Skeletal muscle tissue (tissue), 4 donors: ENCODE measurements around the gene HCAR2. TPM values are rescaled to one million over a fixed set of nuclear protein-coding genes. Genes with fewer than 3 reads are reported as not detected.
"Not testable (repeated sequence)": the region's sequence is repeated elsewhere in the genome, so short reads cannot be mapped to it uniquely, and the experiment has no call there.

ENCODE experiments used
- H3K27ac ChIP-seq: one replicate; pipeline ENCODE4 v1.7.0; 2013; ENCODE audit warnings: mild to moderate bottlenecking, low read depth, low read length, inconsistent platforms
- H3K27me3 ChIP-seq, 3 donors: one replicate each; pipeline ENCODE4 v1.7.0; 2013; ENCODE audit warnings: low read length in 3 of 3; ENCODE audit not compliant: control insufficient read depth in 3 of 3, insufficient read depth in 3 of 3
- H3K36me3 ChIP-seq, 3 donors: one replicate each; pipeline ENCODE4 v1.7.0; 2013; ENCODE audit warnings: low read length in 3 of 3; ENCODE audit not compliant: control insufficient read depth in 3 of 3, insufficient read depth in 3 of 3
- H3K4me1 ChIP-seq, 3 donors: one replicate each; pipeline ENCODE4 v1.7.0; 2013; ENCODE audit warnings: low read length in 3 of 3, mild to moderate bottlenecking in 3 of 3; ENCODE audit not compliant: control insufficient read depth in 3 of 3, insufficient read depth in 3 of 3
- H3K4me3 ChIP-seq, 3 donors: one replicate each; pipeline ENCODE4 v1.7.0; 2013; ENCODE audit warnings: low read length in 3 of 3
- H3K9ac ChIP-seq, 3 donors: one replicate each; pipeline ENCODE4 v1.7.0; 2013; ENCODE audit warnings: low read length in 3 of 3, mild to moderate bottlenecking in 3 of 3, moderate library complexity in 2 of 3, low read depth in 1 of 3
- H3K9me3 ChIP-seq, 3 donors: one replicate each; pipeline ENCODE4 v1.7.0; 2013; ENCODE audit warnings: low read length in 3 of 3; ENCODE audit not compliant: control insufficient read depth in 3 of 3
- total RNA-seq: library from RNA; depleted of rRNA; stranded (reverse); fragments of >200 nt; gene quantifications from one replicate; pipeline ENCODE4 v1.2.3, GENCODE V29; 2014
- donor health status: Osteomylitis.

HCAR2 gene
- total RNA-seq, 1 donor from 2014 or later = 1.6 TPM

DNA sequence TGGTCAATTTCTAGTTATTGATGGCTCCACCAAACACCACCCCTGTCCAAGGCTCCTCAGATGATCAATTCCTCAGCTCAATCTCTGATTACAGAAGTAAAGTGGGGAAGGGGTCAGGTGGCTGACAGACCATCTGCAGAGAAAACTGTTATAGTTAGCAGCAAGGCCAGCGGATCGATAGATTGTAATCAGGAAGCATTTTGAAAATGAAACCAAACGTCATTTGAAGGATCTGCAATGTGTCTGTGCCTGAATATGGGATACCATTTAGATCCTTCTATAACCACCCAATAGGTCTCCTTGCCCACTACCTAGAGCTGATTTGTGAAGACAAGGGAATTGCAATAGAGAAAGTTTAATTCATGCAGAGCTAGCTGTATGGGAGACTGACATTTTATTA, 11.6 kb downstream of the HCAR2 start:
- Histone ChIP-seq H3K9me3 (no peaks in the 10 kb centered on the region), H3K4me3 (no peak overlapping the region), H3K4me1 (no peaks in the 10 kb centered on the region), H3K9ac (no peak overlapping the region), H3K27me3 (no peaks in the 10 kb centered on the region), H3K36me3 (no peaks in the 10 kb centered on the region), H3K27ac (no peak overlapping the region)

DNA sequence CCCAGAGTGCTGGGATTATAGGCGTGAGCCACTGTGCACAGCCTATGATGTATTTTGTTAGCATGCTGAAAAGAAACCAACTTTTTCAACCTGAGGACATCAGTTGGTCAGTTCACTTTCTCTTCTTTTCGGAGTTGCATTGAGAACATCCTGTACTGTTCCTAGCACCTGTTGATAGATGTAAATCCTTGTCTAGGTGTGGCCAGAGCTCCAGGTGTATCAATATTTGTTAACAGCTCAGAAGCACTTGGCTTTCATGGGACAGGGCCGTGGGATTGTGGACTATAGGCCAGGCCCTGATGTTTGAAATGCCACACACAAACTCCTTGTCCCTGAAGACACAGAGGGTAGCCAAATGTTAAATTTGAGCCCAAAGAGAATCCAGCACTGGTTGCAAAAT, 14.9 kb downstream of the HCAR2 start:
- H3K9me3 ChIP-seq = no peaks in the 10 kb centered on the region
- H3K9ac ChIP-seq = no peak overlapping the region
- H3K36me3 ChIP-seq = no peaks in the 10 kb centered on the region
- no peaks in the 10 kb centered on the region for H3K27me3 ChIP-seq
- no peak overlapping the region for H3K27ac ChIP-seq
- no peaks in the 10 kb centered on the region for H3K4me1 ChIP-seq
- no peak overlapping the region for H3K4me3 ChIP-seq

DNA sequence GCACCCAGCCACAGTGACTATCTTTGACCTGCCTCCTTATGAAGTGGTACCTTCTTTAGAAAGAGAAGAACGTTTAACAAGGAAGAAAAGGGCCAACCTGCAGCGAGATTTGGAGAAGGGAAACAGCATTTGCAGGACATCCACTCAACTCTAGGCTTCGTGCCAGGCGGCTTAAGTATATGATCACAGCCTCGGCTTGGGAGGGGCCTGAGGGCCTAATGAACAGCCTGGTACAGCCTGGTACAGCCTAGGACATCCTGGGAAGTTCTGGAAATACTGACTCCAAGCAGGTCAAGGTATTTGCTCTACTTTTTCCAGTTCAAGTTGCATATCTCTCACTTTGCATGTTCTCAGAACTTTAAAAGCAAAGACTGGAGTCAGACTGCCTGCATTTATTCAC, 16.1 kb downstream of the HCAR2 start:
- no peaks in the 10 kb centered on the region for H3K27me3 ChIP-seq
- no peak overlapping the region for H3K9ac ChIP-seq
- no peak overlapping the region for H3K4me3 ChIP-seq
- H3K27ac ChIP-seq = no peak overlapping the region
- H3K9me3 ChIP-seq = no peaks in the 10 kb centered on the region
- H3K4me1 ChIP-seq = no peaks in the 10 kb centered on the region
- H3K36me3 ChIP-seq = no peaks in the 10 kb centered on the region

DNA sequence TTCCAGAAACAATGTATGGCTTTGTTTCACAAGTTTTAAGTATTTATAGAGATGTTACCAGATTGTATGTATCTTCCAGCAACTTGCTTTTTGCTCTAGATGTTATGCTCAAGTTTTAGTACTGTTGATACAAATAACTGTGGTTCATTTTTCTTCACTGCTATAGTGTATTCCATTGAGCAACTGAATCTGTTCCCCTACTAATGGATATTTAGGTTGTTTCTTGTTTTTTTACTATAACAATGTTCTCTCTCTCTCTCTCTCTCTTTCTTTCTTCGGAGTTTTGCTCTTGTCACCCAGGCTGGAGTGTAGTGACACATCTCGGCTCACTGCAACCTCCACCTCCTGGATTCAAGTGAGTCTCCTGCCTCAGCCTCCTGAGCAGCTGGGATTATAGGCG, 16.6 kb downstream of the HCAR2 start:
- Histone ChIP-seq H3K36me3 (no peaks in the 10 kb centered on the region), H3K9me3 (no peaks in the 10 kb centered on the region), H3K4me1 (no peaks in the 10 kb centered on the region), H3K9ac (no peak overlapping the region), H3K27me3 (no peaks in the 10 kb centered on the region), H3K27ac (no peak overlapping the region), H3K4me3 (no peak overlapping the region)

DNA sequence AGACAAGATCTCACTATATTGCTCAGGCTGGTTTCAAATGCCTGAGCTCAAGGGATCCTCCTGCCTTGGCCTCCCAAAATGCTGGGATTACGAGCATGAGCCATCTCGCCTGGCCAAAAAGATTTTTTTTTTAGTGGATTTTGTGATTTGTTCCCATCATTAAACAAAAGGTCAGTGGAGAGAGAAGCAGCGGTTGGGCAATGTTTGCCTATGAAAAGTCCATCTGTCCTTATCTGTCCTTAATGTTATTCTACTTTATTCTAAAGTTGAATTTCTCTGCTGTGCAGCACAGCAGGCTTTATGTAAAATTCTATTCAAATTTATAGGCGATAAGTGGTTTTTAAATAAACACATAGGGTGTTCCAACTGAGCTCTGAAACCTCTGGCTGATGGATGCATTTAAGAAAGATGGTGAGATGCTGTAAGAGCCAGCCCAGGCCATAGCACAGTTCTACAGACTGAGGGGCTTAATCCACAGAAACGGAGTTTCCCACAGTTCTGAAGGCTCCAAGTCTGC, 18.8 kb downstream of the HCAR2 start:
- Histone ChIP-seq H3K9ac (no peak overlapping the region), H3K4me3 (no peak overlapping the region), H3K27ac (no peak overlapping the region), H3K4me1 (no peaks in the 10 kb centered on the region), H3K9me3 (no peaks in the 10 kb centered on the region), H3K36me3 (no peaks in the 10 kb centered on the region), H3K27me3 (no peaks in the 10 kb centered on the region)

DNA sequence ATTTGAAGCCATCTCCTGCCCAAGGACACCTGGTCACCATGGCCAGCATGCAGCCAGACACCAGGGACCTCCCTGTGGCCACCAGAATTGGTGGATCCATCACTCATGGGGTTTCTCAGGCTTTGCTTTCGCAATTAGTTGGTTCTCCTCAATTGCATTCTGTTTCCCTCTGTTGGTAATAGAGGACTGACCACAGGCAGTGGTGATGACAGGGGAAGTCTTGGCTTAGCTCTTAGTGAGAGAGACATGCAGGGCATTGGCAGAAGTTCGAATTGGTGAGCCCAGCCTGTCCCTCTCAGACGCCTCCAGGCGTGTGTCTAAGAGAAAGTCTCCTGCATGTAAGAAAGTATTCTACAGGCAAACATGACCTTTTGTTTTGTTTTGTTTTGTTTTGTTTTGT, 21.3 kb downstream of the HCAR2 start:
- Histone ChIP-seq H3K27me3 (no peaks in the 10 kb centered on the region), H3K27ac (no peak overlapping the region), H3K9ac (no peak overlapping the region), H3K9me3 (no peaks in the 10 kb centered on the region), H3K4me3 (no peak overlapping the region), H3K36me3 (no peaks in the 10 kb centered on the region), H3K4me1 (no peaks in the 10 kb centered on the region)

DNA sequence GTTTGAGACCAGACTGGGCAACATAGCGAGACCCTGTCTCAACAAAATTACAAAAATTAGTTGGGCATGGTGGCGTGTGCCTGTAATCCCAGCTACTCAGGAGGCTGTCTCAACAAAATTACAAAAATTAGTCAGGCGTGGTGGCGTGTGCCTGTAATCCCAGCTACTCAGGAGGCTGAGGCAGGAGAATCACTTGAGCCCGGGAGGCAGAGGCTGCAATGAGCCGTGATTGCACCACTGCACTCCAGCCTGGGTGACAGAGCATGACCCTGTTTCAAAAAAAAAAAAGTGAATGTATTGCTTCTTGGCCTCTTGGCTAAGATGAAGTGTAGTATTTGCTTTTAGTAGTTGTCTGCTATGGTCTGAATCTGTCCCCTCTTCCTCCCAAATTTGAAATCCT, 22.2 kb downstream of the HCAR2 start:
- H3K4me3 ChIP-seq, H3K9ac ChIP-seq, H3K9me3 ChIP-seq, H3K36me3 ChIP-seq, H3K27ac ChIP-seq, H3K4me1 ChIP-seq, H3K27me3 ChIP-seq: not testable (repeated sequence)

DNA sequence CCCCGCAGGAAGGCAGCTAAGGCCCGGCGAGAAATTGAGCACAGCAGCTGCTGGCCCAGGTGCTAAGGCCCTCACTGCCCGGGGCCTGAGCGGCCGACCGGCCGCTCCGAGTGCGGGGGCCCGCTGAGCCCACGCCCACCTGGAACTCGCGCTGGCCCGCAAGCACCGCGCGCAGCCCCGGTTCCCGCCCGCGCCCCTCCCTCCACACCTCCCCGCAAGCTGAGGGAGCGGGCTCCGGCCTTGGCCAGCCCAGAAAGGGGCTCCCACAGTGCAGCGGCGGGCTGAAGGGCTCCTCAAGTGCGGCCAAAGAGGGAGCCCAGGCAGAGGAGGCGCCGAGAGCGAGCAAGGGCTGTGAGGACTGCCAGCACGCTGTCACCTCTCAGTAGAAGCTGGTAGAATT, 26.4 kb downstream of the HCAR2 start:
- H3K9me3 ChIP-seq, H3K9ac ChIP-seq, H3K27me3 ChIP-seq, H3K4me3 ChIP-seq, H3K36me3 ChIP-seq, H3K27ac ChIP-seq, H3K4me1 ChIP-seq: not testable (repeated sequence)

DNA sequence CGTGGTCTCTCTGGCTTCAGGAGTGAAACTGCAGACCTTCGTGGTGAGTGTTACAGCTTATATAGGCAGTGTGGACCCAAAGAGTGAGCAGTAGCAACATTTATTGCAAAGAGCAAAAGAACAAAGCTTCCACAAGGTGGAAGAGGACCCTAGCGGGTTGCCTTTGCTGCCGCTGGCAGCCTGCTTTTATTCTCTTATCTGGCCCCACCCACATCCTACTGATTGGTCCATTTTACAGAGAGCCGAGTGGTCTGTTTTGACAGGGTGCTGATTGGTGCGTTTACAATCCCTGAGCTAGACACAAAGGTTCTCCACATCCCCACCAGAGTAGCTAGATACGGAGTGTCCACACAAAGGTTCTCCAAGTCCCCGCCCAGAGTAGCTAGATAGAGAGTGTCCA, 27.1 kb downstream of the HCAR2 start:
- H3K4me1 ChIP-seq, H3K9ac ChIP-seq, H3K27ac ChIP-seq, H3K9me3 ChIP-seq, H3K36me3 ChIP-seq, H3K4me3 ChIP-seq, H3K27me3 ChIP-seq: not testable (repeated sequence)

DNA sequence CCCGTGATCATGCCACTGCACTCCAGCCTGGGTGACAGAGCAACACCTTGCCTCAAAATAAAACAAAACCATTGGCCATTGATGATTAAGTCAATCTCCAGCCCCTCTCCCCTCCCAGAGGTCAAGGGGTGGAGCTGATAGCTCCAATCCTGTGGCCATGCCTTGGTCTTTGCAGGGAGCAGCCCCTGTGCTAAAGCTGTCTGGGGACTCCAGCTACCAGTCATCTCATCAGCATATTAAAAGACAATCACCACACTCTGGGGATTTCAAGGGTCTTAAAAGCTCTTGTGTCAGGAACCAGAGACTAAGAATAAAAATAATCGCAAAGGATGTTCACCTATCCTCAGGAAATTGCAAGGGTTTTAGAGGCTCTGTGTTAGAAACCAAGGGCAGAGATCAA, 30.6 kb downstream of the HCAR2 start:
- H3K4me3 ChIP-seq = no peak overlapping the region
- no peaks in the 10 kb centered on the region for H3K36me3 ChIP-seq

More for the DNA sequence above, 30.6 kb downstream of the HCAR2 start:
- Histone ChIP-seq H3K9ac (no peak overlapping the region), H3K27me3 (no peaks in the 10 kb centered on the region), H3K4me1 (no peaks in the 10 kb centered on the region), H3K9me3 (no peaks in the 10 kb centered on the region), H3K27ac (no peak overlapping the region)
